Activated CD4-positive, alpha-beta T cell treated with anti-CD3 and anti-CD28 coated beads for 48 hours (primary cell): ENCODE results near the gene NASP.

Source experiments
- DNase-seq: peaks from one replicate; pipeline ENCODE4 v3.0.0-alpha.2; 2020

Gene NASP, protein sequence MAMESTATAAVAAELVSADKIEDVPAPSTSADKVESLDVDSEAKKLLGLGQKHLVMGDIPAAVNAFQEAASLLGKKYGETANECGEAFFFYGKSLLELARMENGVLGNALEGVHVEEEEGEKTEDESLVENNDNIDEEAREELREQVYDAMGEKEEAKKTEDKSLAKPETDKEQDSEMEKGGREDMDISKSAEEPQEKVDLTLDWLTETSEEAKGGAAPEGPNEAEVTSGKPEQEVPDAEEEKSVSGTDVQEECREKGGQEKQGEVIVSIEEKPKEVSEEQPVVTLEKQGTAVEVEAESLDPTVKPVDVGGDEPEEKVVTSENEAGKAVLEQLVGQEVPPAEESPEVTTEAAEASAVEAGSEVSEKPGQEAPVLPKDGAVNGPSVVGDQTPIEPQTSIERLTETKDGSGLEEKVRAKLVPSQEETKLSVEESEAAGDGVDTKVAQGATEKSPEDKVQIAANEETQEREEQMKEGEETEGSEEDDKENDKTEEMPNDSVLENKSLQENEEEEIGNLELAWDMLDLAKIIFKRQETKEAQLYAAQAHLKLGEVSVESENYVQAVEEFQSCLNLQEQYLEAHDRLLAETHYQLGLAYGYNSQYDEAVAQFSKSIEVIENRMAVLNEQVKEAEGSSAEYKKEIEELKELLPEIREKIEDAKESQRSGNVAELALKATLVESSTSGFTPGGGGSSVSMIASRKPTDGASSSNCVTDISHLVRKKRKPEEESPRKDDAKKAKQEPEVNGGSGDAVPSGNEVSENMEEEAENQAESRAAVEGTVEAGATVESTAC

DNA sequence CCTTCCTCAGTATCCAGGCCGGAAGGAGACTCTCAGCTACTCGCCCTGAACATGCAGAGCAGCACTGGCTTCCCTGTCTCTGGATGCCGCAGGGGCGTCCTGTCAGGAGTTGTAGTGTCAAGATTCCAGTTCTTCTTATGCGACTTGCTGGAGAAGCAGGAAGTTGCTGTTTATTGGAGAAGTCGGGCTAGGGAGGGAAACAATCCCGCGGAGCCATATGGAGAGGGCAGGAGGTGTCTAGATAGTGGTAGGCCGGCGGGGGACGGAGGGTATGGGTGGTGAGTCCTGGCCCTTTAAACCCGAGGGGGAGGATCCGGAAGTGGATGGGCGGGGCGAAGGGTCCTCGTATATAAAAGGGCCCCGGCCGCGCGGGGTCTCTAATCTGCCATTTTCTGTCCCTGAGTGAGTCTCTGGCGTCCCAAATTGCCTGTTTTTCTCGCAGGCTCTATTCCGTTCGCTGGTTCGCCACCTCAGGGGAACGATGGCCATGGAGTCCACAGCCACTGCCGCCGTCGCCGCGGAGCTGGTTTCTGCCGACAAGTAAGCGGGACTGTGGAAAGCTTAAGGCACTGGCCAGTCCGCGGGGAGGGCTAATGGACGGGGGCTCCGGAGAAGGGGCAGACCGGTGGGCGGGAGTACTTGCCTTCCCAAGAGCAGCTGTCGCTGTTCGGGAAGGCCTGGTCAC, at the start of gene NASP:
Gene NASP, plus strand, starts transcription at position 376 of the 685 bp plus-strand sequence. Its CDS starts 106 bp downstream, at position 482.
- DNase-seq: peak; percentile 94

DNA sequence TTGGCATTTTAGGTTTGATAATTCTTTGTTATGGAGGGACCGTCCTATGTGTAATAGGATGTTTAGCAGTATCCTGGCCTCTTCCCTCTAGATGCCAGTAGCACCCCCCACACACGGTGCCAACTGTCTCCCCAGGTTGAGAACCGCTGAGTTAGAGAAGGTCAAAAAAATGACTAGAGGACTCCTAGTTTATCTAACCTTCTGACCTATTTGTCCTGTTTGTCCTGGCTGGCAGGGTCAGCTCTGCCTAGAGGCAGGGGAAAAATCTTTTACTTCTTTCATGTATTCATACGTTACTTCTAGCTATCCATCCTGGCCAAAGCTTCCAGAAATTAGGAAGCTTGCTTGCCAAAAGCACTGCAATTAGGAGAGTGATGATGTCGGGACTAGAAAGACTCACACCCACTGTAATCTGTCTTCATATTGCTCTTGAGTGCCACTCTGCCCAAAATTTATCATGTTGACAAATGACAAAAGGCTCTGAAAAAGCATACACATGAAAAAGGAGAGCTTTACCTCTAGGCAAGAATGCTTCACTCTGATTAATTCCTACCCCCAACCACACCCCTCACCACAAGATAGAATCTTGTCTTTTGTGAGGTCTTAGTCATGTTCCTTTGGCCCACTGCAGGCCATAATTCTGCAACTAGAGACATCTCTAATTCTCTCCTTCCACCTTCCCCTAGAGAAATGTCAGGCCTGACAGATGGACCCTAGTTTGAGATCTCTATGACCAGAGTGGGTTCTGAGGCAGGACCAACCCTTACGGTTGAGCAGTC, 47.7 kb upstream of the NASP start:
- DNase-seq: peak; percentile 24

DNA sequence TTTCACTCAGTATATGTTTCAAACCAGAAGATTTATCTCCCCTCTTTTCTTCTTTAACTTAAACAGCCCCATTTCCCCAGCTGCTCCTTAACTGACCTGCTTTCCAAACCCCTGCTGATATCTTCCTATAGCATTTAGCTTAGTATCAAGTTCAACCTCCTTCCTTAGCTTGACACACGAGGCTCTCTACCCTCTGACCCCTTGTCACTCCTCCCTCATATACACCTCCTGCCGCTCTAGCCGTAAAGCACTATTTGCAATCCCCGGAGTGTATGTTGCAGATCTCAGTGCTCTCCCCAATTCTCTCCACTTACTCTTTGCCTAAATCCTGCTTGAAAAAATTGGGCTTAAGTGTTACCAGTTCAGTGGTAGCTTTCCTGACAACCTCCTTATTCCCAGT, 47.0 kb upstream of the NASP start:
- no peak for DNase-seq

DNA sequence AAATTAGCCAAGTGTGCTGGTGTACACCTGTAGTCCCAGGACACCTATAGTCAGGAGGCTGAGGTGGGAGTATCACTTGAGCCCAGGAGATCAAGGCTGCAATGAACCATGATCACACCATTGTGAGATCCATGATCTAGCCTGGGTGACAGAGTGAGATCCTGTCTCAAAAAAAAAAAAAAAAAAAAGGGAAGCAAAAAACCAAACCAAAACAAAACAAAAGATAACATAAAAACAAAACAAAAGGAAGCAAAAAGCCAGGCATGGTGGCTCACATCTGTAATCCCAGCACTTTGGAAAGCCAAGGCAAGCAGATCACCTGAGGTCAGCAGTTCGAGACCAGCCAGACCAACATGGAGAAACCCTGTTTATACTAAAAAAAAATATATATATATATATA, 42.6 kb upstream of the NASP start:
- no peak for DNase-seq

DNA sequence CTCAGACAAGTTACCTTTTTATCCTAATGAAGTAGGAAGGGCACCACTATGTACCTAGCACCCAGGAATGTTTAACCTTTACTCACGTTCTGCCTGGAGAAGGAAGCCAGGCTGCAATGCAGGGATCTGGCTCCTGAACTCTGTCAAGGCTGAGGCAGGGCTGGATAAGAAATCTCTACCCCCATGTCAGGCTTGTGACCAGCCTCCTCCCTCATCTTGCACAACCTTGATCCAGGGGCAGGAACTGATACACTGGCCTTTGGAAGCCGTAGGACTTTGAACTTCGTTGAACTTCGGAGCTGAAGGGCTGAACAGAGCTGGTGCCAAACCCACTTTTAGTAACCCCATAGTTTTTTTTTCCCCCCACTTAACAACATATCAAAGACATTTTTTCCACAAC, 41.2 kb upstream of the NASP start:
- DNase-seq: no peak

DNA sequence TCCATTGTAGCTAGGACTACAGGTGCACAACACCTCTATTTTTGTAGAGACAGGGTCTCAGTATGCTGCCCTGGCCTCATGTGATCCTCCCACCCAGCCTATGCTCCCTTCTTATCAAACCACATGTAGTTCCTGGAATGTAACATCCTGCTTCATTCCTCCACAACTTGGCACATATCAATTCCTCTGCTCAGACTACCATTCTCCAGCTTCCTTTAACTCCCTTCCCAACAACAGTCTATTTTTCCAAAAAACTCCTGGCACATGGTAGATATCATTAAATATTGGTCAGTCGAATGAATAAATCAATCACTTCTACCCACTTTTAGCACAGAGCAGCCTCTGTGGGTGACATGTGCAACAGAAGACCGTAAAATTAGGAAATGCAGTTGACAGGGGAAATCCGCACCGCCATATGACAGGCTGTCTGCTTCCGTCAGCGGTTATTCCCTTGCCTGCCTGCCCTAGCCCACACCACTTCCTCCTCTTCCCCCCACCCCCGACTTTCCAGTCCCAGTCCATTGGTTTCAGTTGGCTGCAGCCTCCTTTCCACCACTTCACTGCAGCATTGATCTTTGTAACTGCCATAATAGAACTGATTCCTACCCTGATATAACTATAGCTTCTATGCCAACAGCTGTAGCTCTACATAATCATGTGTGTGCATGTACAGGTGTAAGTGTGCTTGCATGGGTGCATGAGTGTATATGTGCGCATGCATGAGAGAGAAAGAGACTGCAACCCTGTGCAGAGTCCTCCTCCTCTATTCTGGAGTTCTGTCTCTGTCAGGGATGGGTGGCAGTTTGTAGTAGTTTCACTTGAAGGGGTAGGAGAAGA, 40.0 kb upstream of the NASP start:
- peak; percentile 76 for DNase-seq

DNA sequence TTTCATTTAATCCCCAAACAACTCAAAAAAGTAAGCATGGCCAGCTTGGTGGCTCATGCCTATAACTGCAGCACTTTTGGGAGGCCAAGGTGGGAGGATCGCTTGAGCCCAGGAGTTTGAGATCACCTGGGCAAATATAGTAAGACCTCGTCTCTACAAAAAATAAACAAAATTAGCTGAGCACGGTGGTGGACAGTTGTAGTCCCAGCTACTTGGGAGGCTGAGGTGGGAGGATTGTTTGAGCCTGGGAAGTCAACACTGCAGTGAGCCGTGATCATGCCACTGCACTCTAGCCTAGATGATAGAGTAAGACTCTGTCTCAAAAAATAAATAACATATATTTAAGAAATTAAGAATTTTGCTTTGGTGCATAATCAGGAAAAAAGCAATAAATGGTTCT, 39.3 kb upstream of the NASP start:
- DNase-seq: no peak

DNA sequence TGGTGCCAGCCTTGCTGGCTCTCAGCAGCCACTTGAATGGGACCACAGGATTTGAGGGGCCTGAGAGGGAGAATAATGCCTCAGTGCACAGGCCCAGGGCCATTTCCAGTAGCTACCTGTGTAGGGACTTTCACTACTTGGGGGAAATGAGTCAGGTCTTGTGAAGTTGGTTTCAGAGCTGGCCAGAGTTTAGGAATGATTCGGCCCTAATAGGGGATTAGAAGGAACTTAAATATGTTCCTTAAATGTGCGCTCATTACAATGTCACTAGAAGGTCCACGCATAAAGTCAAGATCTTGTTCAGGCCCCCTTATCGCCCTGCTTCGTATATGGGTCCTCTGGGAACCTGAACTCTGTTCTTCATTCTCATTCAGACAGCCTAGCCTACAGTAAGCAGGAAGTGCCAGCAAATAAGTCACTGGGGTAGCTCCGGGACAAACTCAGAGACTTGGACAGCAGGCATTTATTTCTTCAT, 38.8 kb upstream of the NASP start:
- DNase-seq: peak; percentile 38

DNA sequence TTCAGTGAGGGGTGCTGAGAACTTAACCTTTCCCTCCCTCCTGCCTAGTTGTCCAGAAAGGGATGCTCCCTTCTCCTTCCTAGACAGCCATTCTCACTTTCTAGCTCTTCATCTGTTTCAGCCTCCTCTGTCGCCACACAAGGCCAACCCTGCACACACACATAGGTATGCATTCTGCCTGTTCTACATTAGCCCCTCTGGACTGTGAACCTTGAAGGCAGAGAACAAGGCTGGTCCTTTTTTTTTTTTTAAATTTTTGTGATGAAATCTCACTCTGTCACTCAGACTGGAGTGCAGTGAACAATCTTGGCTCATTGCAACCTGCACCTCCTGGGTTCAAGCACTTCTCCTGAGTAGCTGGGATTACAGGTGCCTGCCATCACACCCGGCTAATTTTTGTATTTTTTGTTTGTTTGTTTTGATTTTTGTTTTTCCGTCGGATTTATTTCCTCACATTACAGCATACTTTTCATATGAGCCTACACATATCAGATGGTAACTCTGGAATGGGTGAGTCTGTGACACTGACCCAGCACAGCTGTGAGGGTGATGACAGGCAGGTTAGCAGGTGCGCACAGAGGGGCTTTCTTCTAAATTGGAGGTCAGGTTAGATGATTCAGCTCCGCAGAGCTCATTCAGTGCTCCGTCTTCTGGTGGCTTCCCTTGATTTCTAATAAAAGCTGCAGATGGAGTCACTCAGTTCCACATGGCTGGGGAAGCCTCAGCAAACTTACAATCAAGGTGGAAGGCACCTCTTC, 38.1 kb upstream of the NASP start:
- DNase-seq: no peak

DNA sequence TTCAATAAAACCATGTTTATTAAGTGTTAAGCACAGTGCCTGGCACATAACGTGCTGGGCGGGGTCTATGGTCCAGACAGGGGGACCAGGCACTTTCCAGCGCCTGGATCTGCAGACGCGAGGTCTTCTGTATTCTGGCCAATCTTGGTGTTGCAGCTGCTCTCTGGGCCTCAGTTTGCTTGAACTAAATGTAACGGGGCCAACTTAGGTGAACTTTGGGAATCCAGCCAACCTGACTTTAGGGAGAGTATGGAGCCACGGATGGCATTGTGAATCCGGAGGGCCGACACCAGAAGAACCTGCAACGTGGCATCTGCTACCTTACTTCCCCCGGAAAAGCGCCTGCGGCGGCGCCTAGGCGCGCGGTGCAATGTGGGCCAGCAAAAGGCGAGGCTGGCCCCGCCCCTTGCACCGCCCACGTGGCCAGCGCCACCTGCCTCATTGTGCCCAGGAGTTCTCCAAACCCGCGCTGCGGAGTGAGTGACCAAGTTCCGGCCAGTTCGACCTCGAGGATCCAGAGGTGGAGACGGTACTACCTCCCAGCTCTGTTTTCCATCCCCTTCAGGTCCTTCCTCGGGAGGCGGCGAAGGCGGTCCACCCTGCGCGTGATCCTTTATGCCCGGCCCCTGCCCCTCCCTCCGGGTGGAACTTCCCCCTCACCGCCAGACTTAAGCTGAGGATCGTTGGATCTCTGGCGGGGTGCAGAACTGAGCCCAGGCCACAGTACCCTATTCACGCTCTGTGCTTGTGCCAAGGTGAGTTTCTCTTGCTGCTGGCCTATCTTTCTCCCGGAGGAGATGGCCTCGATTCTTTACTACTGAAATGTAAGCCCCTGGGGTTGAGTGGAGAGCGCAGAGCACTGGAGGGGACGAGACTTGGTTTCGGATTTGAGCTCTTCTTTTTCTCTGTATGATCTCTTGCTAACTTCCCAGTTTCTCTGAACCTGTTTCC, 33.2 kb upstream of the NASP start, which contains the start of gene AKR1A1:
Gene AKR1A1, plus strand, starts transcription at position 426 of the 951 bp plus-strand sequence. CDS start 10,969 bp downstream, outside the sequence.
- peak; percentile 93 for DNase-seq

DNA sequence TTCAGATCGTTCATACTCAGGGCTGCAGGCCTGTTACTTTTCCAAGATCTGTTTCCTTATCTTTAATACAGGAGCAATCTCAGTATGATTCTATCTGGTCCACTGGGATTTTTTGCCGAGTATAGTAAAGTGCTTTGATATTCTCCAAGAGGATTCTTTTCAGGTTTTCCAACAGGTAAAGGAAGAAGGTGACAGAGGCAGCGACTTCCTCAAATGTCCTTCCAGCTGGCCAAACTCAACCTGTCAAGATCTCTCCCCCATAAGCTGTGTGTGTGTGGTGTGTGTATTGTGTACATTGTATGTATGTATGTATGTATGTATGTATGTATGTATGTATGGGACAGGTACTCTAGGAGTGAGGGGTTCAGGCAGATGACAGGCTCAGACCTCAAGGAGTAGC, 32.2 kb upstream of the NASP start:
- no peak for DNase-seq

DNA sequence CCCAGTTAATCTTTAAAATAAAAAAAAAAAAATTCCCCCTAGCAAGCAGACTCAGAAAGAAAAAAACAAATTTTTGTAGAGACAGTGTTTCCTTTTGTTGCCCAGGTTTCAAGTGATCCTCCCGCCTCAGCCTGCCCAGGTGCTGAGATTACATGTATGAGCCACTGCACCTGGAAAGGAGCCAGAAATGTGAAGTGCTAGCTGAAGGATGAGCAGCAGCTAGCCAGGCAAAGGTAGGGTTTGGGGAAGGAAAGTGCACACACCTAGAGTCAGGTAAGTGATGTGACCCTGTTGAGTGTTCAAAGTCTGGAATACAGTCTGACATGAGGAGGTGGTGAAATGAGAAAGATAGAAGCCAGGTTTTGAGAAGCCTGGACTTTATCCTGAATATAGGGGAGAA, 31.5 kb upstream of the NASP start:
- DNase-seq: no peak

DNA sequence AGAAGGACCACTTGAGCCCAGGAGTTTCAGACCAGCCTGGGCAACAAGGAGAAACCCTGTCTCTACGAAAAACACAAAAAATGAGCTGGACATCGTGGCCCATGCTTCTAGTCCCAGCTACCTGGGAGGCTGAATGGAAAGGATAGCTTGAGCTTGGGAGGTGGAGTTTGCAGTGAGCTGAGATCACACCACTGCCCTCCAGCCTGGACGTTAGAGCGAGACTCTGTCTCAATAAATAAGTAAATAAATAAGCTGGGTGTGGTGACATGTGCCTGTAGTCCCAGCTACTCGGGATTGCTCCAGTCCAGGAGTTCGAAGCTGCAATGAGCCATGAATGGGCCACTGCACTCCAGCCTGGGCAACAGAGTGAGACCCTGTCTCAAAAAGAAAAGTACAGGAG, 29.6 kb upstream of the NASP start:
- DNase-seq: no peak

DNA sequence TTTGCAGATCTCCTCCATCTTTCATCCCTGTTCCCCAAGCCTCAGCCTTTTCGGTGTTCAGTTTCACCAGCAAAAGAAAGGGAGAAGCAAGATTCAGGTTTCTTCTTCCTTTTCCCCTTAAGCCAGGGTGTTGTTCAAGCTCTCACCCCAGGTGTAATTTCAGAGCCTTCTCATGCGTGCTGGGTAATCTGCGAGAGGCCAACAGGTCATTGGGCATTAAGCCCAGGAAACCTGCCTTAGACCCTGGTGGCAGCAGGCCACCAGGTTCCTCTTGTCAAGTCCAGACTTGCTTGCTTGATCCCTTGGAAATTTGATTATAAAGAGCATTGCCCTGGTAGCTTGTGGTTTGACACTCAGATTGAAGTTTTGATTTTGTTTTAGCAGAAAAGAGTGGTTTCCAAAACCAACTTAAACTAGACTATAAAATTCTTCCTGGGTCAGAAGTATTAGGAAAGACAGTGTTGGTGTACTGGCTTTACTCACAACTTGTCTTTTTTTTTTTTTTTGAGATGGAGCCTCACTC, 26.4 kb upstream of the NASP start:
- no peak for DNase-seq

DNA sequence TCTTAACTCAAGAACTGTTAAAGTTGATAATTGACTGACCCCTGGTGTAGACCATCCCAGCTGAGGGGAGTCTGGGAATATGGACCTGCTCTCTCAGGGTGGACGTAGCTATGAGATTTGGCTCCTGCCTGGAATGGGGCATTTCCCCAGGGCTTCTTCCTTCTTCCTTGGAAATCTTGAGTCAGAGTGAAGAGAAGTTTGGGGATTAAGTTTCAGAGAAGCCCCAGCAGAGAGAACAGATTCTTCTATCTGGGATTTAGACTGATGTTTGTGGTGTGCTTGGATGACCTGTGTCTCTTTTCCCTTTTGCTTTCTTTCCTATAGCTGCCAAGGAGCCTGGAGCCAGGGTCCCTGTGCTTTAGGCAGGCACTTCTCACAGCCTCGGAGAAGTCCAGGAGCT, 20.0 kb upstream of the NASP start:
- DNase-seq: no peak

DNA sequence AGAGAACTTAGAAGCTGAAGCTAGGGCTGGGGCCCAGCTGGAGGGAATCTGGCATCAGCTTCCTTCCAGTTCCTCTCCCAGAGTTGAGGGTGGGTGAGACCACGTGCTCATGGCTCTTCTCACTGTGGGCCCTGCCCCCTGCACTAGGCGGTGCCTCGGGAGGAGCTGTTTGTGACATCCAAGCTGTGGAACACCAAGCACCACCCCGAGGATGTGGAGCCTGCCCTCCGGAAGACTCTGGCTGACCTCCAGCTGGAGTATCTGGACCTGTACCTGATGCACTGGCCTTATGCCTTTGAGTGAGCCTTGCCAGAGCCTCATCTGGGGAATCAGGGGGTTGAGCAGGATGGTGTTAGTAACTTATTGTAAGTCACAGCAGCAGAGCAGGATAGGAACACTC, 17.1 kb upstream of the NASP start:
- no peak for DNase-seq

DNA sequence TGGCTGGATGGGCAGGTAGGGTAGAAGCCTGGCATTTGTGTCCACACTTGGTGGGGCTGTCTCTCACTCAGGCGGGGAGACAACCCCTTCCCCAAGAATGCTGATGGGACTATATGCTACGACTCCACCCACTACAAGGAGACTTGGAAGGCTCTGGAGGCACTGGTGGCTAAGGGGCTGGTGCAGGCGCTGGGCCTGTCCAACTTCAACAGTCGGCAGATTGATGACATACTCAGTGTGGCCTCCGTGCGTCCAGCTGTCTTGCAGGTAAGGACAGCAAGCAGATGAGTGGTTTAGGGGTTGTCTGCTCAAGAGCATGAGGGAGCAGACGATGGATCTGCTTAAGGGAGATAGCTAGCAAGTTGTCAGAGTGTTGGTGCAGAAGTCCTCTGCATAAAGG, 15.9 kb upstream of the NASP start:
- no peak for DNase-seq

DNA sequence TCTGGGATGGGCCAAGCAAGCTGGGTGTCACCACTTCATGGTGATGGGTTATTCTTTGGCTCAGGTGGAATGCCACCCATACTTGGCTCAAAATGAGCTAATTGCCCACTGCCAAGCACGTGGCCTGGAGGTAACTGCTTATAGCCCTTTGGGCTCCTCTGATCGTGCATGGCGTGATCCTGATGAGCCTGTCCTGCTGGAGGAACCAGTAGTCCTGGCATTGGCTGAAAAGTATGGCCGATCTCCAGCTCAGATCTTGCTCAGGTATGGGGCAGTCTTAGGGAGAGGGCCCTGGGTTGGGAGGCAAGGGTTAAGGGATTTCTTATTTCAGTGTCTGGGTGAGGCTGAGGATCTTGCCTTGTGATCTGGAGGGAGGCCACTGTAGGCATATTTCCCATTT, 15.4 kb upstream of the NASP start:
- no peak for DNase-seq

DNA sequence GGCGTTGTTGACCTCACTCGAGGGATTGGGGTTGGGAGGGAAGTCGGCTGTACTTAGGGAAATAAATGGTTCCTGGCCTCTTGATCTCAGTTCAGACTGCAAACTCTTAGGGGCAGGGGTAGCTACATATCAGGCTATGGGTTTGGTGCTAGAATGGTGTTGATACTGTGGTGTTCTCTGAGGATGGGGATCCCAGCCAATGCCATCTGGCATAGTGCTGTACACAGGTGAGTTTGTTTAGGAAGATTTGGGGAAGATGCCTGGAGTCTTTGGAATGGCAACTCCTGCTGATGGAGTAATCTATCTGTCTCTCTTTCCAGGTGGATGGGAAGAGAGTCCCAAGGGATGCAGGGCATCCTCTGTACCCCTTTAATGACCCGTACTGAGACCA, 14.3 kb upstream of the NASP start:
- DNase-seq: no peak
